NT2/D1 (cell line): ENCODE measurements around the gene EPHA6.

Source experiments
- SUZ12 ChIP-seq: IDR thresholded peaks from 2 replicates; pipeline ENCODE4 v1.6.1; 2011; ENCODE audit not compliant: insufficient read length, insufficient read depth; ENCODE audit errors: extremely low read depth
- YY1 ChIP-seq: IDR thresholded peaks from 2 replicates; pipeline ENCODE4 v1.6.1; 2011; ENCODE audit not compliant: insufficient read length, insufficient read depth

- TF ChIP-seq SUZ12 (no peak), YY1 (no peak)
Observed at GRCh38 chr3:97057365-97057764, 243.0 kb downstream of the EPHA6 start.
